NK-92 treated with Interleukin-12 subunit alpha and Interleukin-12 subunit beta, amount 100 ng/mL, for 24 hours (cell line): Measurements from ENCODE around the gene MBTD1.

Experiments used
- DNase-seq: peaks from one replicate; lab custom pipeline; 2025; lab: John Stamatoyannopoulos, UW

The MBTD1 gene

DNA sequence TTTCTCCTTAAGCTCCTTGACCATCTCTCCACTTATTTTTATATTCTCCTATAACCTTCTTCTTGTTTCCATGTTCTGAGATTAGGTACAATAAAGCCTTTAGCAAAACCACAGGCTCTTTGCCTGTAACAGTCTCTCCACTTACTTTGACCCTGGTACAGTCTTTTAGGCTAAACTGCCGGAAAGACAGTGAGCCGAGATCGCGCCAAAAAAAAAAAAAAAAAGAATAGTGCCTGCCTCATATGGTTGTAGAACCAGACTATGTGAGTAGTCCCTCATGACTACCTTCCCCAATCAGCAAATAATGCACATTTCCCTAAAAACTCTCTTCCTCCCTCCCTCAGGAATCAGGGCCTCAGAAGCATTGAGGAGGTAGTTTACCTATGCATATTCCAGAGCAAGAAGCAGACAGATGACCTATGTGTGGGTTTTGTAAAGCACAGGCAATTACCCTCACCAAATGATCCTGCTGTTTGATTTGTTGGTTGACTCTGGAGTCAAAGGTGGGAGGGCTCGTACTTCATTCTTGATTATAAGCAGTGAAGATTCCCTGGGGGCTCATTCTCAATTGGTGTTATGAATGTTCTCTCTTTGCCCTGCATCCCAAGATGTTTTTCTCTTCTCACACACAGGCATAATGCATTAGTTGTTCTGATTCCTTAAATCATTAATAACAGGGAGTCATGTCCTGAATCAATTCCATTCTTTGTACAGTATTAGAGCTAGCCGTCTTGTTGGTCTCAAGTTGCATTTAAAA lies 115.4 kb downstream of the MBTD1 start:
- DNase-seq, result no peak

- no peak for DNase-seq
These were observed 117.3 kb downstream of the MBTD1 start for GRCh38 chr17:51142597-51142996.

DNA sequence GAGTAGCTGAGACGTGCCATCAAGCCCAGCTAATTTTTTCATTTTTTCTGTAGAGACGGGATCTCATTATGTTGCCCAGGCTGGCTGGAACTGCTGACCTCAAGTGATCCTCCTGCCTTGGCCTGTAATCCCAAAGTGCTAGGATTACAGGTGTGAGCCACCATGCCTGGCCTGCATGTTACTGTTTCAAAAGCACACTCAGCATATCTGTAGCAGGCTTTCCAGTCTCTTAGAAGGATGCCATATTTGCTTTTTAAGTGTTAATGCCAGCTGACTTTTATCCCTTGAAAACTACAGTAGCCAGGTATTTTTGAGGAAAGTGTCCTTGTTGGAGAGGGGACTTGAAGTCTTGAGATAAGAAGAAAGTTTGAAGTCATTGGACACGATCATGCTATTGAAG lies 123.9 kb downstream of the MBTD1 start:
- DNase-seq, result no peak

DNA sequence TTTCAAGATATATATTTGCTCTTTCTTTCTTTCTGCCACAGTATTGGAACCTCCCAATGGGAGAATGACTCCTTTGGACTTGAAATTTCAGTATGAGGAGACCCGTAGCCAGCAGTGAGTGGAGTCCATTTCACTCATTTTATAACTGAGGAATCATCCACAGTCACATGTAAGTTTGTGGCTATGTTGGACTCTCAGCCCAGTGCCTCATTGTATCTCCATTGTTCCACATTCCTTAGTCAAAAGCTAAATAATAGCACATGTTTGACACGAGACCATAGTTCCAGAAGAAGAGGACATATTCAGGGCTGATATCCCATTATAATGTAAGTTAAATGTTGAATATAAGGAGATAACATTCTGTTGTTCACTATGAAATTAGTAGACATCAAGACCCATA lies 126.5 kb downstream of the MBTD1 start:
- DNase-seq, result no peak

GRCh38 chr17:51132964-51133319 lies 126.9 kb downstream of the MBTD1 start:
- DNase-seq, result no peak

DNA sequence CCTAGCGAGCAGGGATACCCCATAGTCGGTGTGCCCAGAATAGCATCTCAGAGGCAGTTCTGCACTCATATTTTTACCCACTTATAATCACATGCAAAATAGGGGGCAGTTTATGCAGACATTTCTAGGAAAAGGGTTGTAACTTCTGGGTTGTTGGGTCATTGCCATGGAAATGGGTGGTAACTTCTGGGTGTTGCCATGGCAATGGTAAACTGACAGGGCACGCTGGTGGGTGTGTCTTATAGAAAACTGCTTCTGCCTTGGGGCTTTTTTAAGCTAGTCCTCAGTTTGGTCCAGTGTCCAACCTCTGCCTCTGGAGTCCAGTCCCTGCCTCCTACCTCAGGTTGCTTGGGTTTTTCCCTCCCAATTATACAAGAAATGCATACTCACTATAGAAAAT lies 131.8 kb downstream of the MBTD1 start:
- DNase-seq, result no peak
